Pancreas (tissue), 10 donors: ENCODE data around the gene RS1. TPM values are rescaled to one million over a fixed set of nuclear protein-coding genes. Genes with fewer than 3 reads are reported as not detected.

Experiments used
- ATAC-seq, 4 donors: fragments of 200-7000 bp; cut with Tn5 transposase; one replicate each; pipeline versions ENCODE4 v1.8.0 to v1.9.1; 2020; ENCODE audit warnings: mild to moderate bottlenecking in 4 of 4, moderate library complexity in 4 of 4
- DNase-seq, 6 donors: peaks; one replicate each; pipeline ENCODE4 v3.0.0-alpha.2; 2020
- FAIRE-seq: peaks from 2 replicates; lab custom pipeline; 2012; peaks lifted over from hg19 to GRCh38; lab: Jason Lieb, UNC
- H3K27ac ChIP-seq, 4 donors: fragments of 200-600 bp; sonication (generic); 1 replicate in 3 of 4; 2 replicates in 1 of 4; pipeline versions ENCODE4 v1.5.0 to v1.8.0; 2020
- H3K27me3 ChIP-seq, 4 donors: fragments of 200-600 bp; one replicate each; pipeline ENCODE4 v1.8.0; 2021
- H3K36me3 ChIP-seq, 3 donors: fragments of 200-600 bp; sonication (generic) in 1 of 3; one replicate each; pipeline versions ENCODE4 v1.5.0 to v1.8.0; 2020 to 2021
- H3K4me1 ChIP-seq, 3 donors: fragments of 200-600 bp; one replicate each; pipeline ENCODE4 v1.8.0; 2021
- H3K4me3 ChIP-seq, 4 donors: fragments of 200-600 bp; sonication (generic) in 2 of 4; one replicate each; pipeline versions ENCODE4 v1.5.0 to v1.8.0; 2020 to 2021
- H3K9me3 ChIP-seq, 4 donors: fragments of 200-600 bp; one replicate each; pipeline ENCODE4 v1.8.0; 2021
- WGBS, 2 donors: extraction: QIAGEN DNeasy Blood & Tissue Kit; methylation state at CpG; one replicate each; pipeline ENCODE4 v1.1.7; 2013; 5-methylcytosine and 5-hydroxymethylcytosine counted together
- intact Hi-C, 3 donors: fragments of 100-400 bp; cut with DNase I; formaldehyde crosslinking; loops; one replicate each; pipeline versions ENCODE4 v1.11.1 to v1.14.2; 2022
- polyA plus RNA-seq, 2 donors: library from polyadenylated mRNA; stranded (reverse); fragments of 200-250 nt; gene quantifications; one replicate each; pipeline ENCODE4 v1.2.3, GENCODE V29; 2013
- total RNA-seq, 6 donors: library from RNA; stranded (reverse); fragmentation: NEBNext Ultra II Directional in 4 of 6; extraction: Animal tissue kit (Norgen Biotek cat#: 25700) in 4 of 6; gene quantifications; one replicate each; pipeline versions ENCODE4 v1.2.1 to v1.2.4, GENCODE V29; 2021 to 2023
- TF ChIP-seq, protein P1 (sequence below), 4 donors: fragments of 200-600 bp; sonication (generic) in 3 of 4; IDR thresholded peaks; one replicate each; pipeline versions ENCODE4 v1.5.0 to v1.8.0; 2021; ENCODE audit warnings: antibody characterized with exemption in 4 of 4
- donor health status: healthy with polysubstance abuse.
- donor health status: DM: no; HTN: no; CAD: no; lungs with moderate emphysema.
- donor health status: DM: no; HTN: no; CAD: no.
- donor health status: control.
- donor health status: control.
- donor health status: Bipolar disorder and iron deficiency.
- donor health status: DM: yes; HTN: yes; CAD: no.
- donor health status: DM: no; HTN: no; CAD: no.
- donor health status: DM: no; HTN: no; CAD: no.
- donor health status: DM: yes; HTN: yes; CAD: no.

The RS1 gene
- total and polyA plus RNA-seq, 8 donors, result not detected

DNA sequence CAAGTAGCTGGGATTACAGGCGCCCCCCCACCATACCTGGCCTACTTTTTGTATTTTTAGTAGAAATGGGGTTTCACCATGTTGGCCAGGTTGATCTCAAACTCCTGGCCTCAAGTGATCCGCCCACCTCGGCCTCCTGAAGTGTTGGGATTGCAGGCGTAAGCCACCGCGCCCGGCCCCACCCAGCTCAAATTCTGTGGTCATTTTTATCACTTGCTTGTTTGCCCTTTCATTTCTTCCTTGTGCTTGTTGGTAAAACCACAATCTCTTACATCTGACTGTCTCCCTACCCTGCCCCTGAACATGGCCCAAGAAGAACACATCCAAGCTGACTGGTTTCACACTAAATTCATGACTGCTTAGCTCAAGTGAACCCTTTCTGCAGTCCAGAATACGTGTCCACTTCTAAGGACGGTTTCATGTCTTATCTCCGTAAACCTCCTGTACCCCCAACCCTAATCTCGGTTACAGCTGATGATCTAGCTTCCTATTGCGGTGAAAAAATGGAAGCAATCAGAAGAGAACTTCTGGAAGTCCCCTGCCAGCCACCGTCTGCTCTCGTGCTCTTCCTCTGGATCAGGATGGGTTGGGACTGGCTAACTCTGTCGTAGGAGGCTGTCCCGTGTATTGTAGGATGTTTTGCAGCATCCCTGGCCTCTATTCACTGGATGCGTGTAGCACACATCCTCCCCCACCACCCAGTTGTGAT lies 5.4 kb upstream of the RS1 start:
- Histone ChIP-seq H3K4me1 (no peaks in the 10 kb centered on the region), H3K4me3 (no peak overlapping the region), H3K27me3 (no peaks in the 10 kb centered on the region), H3K9me3 (no peaks in the 10 kb centered on the region), H3K36me3 (no peaks in the 10 kb centered on the region), H3K27ac (no peak overlapping the region)
- no peak for ATAC-seq
- intact Hi-C loops, result no loop called here
- FAIRE-seq, result no peak
- TF ChIP-seq, protein P1, sequence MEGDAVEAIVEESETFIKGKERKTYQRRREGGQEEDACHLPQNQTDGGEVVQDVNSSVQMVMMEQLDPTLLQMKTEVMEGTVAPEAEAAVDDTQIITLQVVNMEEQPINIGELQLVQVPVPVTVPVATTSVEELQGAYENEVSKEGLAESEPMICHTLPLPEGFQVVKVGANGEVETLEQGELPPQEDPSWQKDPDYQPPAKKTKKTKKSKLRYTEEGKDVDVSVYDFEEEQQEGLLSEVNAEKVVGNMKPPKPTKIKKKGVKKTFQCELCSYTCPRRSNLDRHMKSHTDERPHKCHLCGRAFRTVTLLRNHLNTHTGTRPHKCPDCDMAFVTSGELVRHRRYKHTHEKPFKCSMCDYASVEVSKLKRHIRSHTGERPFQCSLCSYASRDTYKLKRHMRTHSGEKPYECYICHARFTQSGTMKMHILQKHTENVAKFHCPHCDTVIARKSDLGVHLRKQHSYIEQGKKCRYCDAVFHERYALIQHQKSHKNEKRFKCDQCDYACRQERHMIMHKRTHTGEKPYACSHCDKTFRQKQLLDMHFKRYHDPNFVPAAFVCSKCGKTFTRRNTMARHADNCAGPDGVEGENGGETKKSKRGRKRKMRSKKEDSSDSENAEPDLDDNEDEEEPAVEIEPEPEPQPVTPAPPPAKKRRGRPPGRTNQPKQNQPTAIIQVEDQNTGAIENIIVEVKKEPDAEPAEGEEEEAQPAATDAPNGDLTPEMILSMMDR (IDR thresholded peaks at IDR 0.05), result no peak
- no peak for DNase-seq
- 81 to 86% methylated on average over 17 of the region's 17 CpGs for WGBS, 2 donors

DNA sequence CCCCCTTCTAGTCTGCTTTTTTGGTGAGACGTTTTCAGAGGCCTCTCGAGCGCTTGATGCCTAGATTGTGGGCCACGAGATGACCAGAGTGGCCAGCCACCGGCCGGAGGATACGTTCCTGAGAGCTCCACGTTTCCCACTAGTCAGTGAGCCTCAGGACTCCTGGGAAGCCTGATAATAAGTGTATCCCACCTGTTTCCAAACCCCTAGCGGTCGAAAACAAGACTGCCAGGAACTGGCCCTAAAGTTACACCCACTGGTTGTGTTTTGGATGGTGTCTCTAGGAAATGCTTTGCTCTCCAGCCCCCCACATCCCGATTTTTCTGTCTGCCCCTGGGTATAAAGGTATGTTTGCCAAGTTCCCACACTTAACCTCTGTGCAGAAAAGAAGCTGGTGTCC lies 4.6 kb upstream of the RS1 start:
- ATAC-seq (no peak), FAIRE-seq (no peak), DNase-seq (peak in 1 of 6 donors; percentile 19)
- TF ChIP-seq, protein P1 (IDR thresholded peaks at IDR 0.05), result no peak
- H3K27me3 ChIP-seq, result no peaks in the 10 kb centered on the region
- H3K4me3 ChIP-seq, result no peak overlapping the region
- no peaks in the 10 kb centered on the region for H3K4me1 ChIP-seq
- no peaks in the 10 kb centered on the region for H3K9me3 ChIP-seq
- H3K36me3 ChIP-seq, result no peaks in the 10 kb centered on the region
- 50 to 67% methylated on average over 11 of the region's 11 CpGs for WGBS, 2 donors
- intact Hi-C loops, result no loop called here
- no peak overlapping the region for H3K27ac ChIP-seq

DNA sequence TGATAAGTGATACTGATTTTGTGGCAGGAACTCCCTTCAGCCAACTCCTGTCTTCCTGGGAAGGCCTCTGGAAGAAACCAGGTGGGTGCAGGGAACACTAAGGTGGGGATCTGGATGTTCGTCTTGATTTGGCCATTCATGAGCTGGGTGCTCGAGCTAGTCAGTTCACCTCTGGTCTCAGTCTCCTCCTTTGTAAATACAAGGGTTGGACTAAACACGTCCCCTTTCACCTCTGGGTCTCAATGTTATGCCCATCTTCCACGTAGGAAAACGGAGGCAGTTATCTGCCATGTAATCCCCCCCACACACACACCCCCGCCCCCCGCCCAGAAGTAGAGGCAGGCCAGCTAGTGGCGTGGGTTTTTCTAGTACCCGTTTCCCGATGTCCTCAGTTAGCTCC lies 4.1 kb upstream of the RS1 start:
- Histone ChIP-seq H3K4me1 (no peaks in the 10 kb centered on the region), H3K36me3 (no peaks in the 10 kb centered on the region), H3K4me3 (no peak overlapping the region), H3K27me3 (no peaks in the 10 kb centered on the region), H3K27ac (no peak overlapping the region), H3K9me3 (no peaks in the 10 kb centered on the region)
- TF ChIP-seq, protein P1 (IDR thresholded peaks at IDR 0.05), result no peak
- DNase-seq (no peak), ATAC-seq (no peak), FAIRE-seq (no peak)
- intact Hi-C loops, result no loop called here
- WGBS, 2 donors, result 79 to 83% methylated on average over 10 of the region's 10 CpGs

- peak overlapping the region; percentile 39 to 84 (median 64) for H3K27ac ChIP-seq
- peak; percentile 94 for FAIRE-seq
- ATAC-seq, result peak; percentile 90 to 96 (median 94)
Measured at GRCh38 chrX:18674788-18675735, 3.2 kb upstream of the RS1 start.

More at GRCh38 chrX:18674788-18675735, 3.2 kb upstream of the RS1 start:
- DNase-seq, result peak; percentile 56 to 88 (median 84)
- WGBS, 2 donors, result 1 to 18% methylated on average over 61 to 74 of the region's 74 CpGs
- no peaks in the 10 kb centered on the region for H3K4me1 ChIP-seq
- intact Hi-C loops, result no loop called here
- no peaks in the 10 kb centered on the region for H3K9me3 ChIP-seq
- H3K27me3 ChIP-seq, result no peaks in the 10 kb centered on the region
- H3K36me3 ChIP-seq, result no peaks in the 10 kb centered on the region
- TF ChIP-seq, protein P1 (IDR thresholded peaks at IDR 0.05), result no peak
- peak overlapping the region; percentile 21 to 63 (median 46) for H3K4me3 ChIP-seq
